ENCODE measurements around the gene SMAD1.

GRCh38 chr4:145554691-145555090, 73.0 kb downstream of the SMAD1 start:
- TF ChIP-seq ZFP30 (CRISPR knock-in tag; IDR thresholded peaks at IDR 0.05) = no peak
- TF ChIP-seq ZNF70 (CRISPR knock-in tag; IDR thresholded peaks at IDR 0.05) = no peak
